ENCODE results near the gene ACP5. TPM values are rescaled to one million over a fixed set of nuclear protein-coding genes. Genes with fewer than 3 reads are reported as not detected.
"Not testable (repeated sequence)": the region's sequence is repeated elsewhere in the genome, so short reads cannot be mapped to it uniquely, and the experiment has no call there.

ACP5 gene
- polyA plus RNA-seq (2013, experiment 1 of 4) = 1.2 TPM
- 0.55 TPM for polyA plus RNA-seq (2013, experiment 2 of 4)
- 0.75 TPM for polyA plus RNA-seq (2013, experiment 3 of 4)
- polyA plus RNA-seq (2013, experiment 4 of 4) = 0.45 TPM

DNA sequence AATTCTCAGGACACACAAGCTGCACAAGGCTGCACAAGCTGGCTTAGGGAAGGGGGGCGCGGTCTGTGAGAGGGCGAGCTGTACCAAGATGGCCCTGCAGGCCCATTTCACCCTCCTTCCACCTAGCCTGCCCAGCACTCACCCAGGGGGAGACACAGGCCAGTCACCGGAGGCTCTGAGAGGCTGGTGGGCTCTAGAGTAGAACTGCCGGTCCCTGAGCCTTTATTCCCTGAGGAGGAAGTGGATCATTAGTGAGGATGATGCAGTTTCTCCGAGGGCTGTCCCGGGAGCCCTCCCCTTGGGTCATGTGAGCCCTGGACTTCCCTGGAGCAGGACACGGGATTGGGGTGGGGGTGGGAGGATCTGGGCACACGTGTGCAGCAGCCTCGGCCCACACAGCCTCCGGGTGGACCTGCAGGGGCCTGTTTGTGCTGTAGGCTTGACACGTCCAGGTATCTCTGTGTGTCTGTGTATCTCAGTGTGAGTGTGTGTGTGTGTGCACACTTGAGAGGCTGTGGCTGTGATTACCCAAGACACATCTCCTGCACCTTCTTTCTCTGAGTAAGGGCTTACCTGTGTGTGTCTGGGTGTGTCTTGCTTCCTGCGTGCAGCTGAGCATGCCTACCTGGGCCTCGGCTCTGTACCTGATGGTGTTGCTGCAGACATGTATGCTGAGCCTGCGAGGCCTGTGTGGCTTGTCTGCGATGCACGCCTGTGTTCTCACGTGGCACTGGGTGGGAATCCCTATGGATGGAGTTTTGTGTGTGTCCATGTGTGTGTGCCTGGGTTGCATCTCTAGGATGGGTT lies at the start of gene ACP5:
Gene ACP5 (minus strand): TSS at position 195 of the 807 bp plus-strand sequence. CDS start 328 bp downstream, outside the sequence.
- Histone ChIP-seq H3K9me3 (ENCODE audit: control insufficient read depth, low read length) (no peaks in the 10 kb centered on the region), H3K36me3 (ENCODE audit: control insufficient read depth, insufficient read depth, low read length) (no peaks in the 10 kb centered on the region), H3K4me1 (ENCODE audit: control insufficient read depth, insufficient read depth, low read length) (no peaks in the 10 kb centered on the region), H3K27me3 (ENCODE audit: control insufficient read depth, insufficient read depth, low read length, poor library complexity, severe bottlenecking) (no peaks in the 10 kb centered on the region), H3K4me3 (ENCODE audit: insufficient read depth, low read depth, low read length) (no peak within 1 kb of the TSS), H3K27ac (ENCODE audit: insufficient read depth, low read depth, low read length, poor library complexity, severe bottlenecking) (no peak within 1 kb of the TSS)
- WGBS, 2 experiments = 86 to 88% methylated on average over 18 of the region's 18 CpGs

- peaks cover 28% of the 10 kb centered on the region for H3K27me3 ChIP-seq (ENCODE audit: control insufficient read depth, insufficient read depth, low read length, poor library complexity, severe bottlenecking)
Observed at GRCh38 chr19:11626252-11626651, 48.8 kb upstream of the ACP5 start.

DNA sequence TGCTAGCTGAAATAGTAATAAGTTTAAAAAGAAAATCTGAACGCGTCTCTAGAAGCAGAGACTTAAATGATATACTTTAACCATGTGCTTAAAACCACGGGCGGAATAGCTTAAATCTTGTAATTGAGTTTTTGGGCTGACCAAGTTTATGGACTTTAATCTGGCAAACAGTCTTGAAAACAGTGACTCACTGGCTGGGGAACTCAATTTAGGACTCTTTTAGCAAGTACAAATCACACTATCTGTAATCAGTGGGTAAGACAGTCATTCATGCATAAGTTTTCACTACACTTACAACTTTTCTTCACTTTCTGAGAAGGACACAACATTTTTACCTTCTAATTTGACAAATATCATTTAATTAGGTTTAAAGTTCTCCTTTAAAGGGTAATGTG lies 46.6 kb upstream of the ACP5 start:
- 87 to 90% methylated on average over 4 of the region's 4 CpGs for WGBS, 2 experiments
- Histone ChIP-seq H3K4me1 (ENCODE audit: control insufficient read depth, insufficient read depth, low read length) (no peaks in the 10 kb centered on the region), H3K4me3 (ENCODE audit: insufficient read depth, low read depth, low read length) (no peak overlapping the region), H3K9me3 (ENCODE audit: control insufficient read depth, low read length) (no peaks in the 10 kb centered on the region), H3K36me3 (ENCODE audit: control insufficient read depth, insufficient read depth, low read length) (peaks cover 16% of the 10 kb centered on the region), H3K27me3 (ENCODE audit: control insufficient read depth, insufficient read depth, low read length, poor library complexity, severe bottlenecking) (peaks cover 28% of the 10 kb centered on the region), H3K27ac (ENCODE audit: insufficient read depth, low read depth, low read length, poor library complexity, severe bottlenecking) (no peak overlapping the region)

More at GRCh38 chr19:11626252-11626651, 48.8 kb upstream of the ACP5 start:
- WGBS, 2 experiments = 91 to 92% methylated on average over 15 of the region's 15 CpGs
- no peak overlapping the region for H3K27ac ChIP-seq (ENCODE audit: insufficient read depth, low read depth, low read length, poor library complexity, severe bottlenecking)
- H3K36me3 ChIP-seq (ENCODE audit: control insufficient read depth, insufficient read depth, low read length) = no peaks in the 10 kb centered on the region
- no peaks in the 10 kb centered on the region for H3K4me1 ChIP-seq (ENCODE audit: control insufficient read depth, insufficient read depth, low read length)
- H3K9me3 ChIP-seq (ENCODE audit: control insufficient read depth, low read length) = no peaks in the 10 kb centered on the region
- no peak overlapping the region for H3K4me3 ChIP-seq (ENCODE audit: insufficient read depth, low read depth, low read length)

- Histone ChIP-seq H3K36me3 (ENCODE audit: control insufficient read depth, insufficient read depth, low read length) (peaks cover 33% of the 10 kb centered on the region), H3K27me3 (ENCODE audit: control insufficient read depth, insufficient read depth, low read length, poor library complexity, severe bottlenecking) (peaks cover 28% of the 10 kb centered on the region)
- not testable (repeated sequence) for H3K4me1 ChIP-seq (ENCODE audit: control insufficient read depth, insufficient read depth, low read length); H3K9me3 ChIP-seq (ENCODE audit: control insufficient read depth, low read length); H3K27ac ChIP-seq (ENCODE audit: insufficient read depth, low read depth, low read length, poor library complexity, severe bottlenecking); H3K4me3 ChIP-seq (ENCODE audit: insufficient read depth, low read depth, low read length)
- WGBS, 2 experiments = 78 to 82% methylated on average over 3 of the region's 3 CpGs
Observed at GRCh38 chr19:11622401-11622800, 45.0 kb upstream of the ACP5 start.

- no peak overlapping the region for H3K4me3 ChIP-seq (ENCODE audit: insufficient read depth, low read depth, low read length)
- peaks cover 5% of the 10 kb centered on the region for H3K9me3 ChIP-seq (ENCODE audit: control insufficient read depth, low read length)
- peaks cover 51% of the 10 kb centered on the region for H3K36me3 ChIP-seq (ENCODE audit: control insufficient read depth, insufficient read depth, low read length)
- peaks cover 25% of the 10 kb centered on the region for H3K27me3 ChIP-seq (ENCODE audit: control insufficient read depth, insufficient read depth, low read length, poor library complexity, severe bottlenecking)
- H3K27ac ChIP-seq (ENCODE audit: insufficient read depth, low read depth, low read length, poor library complexity, severe bottlenecking) = no peak overlapping the region
- no peaks in the 10 kb centered on the region for H3K4me1 ChIP-seq (ENCODE audit: control insufficient read depth, insufficient read depth, low read length)
- WGBS, 2 experiments = 81 to 90% methylated on average over 4 of the region's 4 CpGs
Observed at GRCh38 chr19:11620553-11620952, 43.1 kb upstream of the ACP5 start.

- H3K9me3 ChIP-seq (ENCODE audit: control insufficient read depth, low read length) = peaks cover 5% of the 10 kb centered on the region
- peaks cover 70% of the 10 kb centered on the region for H3K36me3 ChIP-seq (ENCODE audit: control insufficient read depth, insufficient read depth, low read length)
- WGBS, 2 experiments = 97% methylated on average over 19 of the region's 19 CpGs
- H3K4me1 ChIP-seq (ENCODE audit: control insufficient read depth, insufficient read depth, low read length) = no peaks in the 10 kb centered on the region
- H3K27ac ChIP-seq (ENCODE audit: insufficient read depth, low read depth, low read length, poor library complexity, severe bottlenecking) = no peak overlapping the region
- no peaks in the 10 kb centered on the region for H3K27me3 ChIP-seq (ENCODE audit: control insufficient read depth, insufficient read depth, low read length, poor library complexity, severe bottlenecking)
- no peak overlapping the region for H3K4me3 ChIP-seq (ENCODE audit: insufficient read depth, low read depth, low read length)
Observed at GRCh38 chr19:11617180-11618062, 40.0 kb upstream of the ACP5 start.

DNA sequence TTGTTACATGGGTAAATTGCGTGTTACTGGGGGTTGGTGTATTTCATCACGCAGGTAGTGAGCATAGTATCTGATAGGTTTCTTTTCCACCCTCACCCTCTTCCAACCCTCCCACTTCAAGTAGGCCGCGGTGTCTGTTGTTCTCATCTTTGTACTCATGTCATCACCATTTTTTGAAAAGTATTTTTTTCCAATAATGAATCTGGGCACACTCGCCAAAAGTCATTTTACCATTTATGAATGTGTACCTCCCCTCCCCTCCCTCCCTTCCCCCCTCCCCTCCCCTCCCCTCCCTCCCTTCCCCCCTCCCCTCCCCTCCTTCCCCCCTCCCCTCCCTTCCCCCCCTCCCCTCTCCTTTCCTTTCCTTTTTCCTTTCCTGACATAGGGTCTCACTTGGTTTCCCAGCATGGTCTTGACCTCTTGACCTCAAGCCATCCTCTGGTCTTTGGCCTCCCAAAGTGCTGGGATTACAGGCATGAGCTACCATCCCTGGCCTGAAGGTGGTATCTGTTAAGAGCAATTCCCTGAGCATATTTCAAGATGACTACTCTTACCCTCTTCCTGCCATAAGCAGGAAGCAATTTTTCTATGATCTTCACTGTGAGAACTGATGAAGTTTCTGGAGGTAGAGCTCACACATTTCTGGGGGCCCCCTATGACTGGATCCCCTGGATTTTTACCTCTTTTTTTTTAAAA lies 35.5 kb upstream of the ACP5 start:
- no peaks in the 10 kb centered on the region for H3K27me3 ChIP-seq (ENCODE audit: control insufficient read depth, insufficient read depth, low read length, poor library complexity, severe bottlenecking)
- peaks cover 43% of the 10 kb centered on the region for H3K36me3 ChIP-seq (ENCODE audit: control insufficient read depth, insufficient read depth, low read length)
- no peak overlapping the region for H3K4me3 ChIP-seq (ENCODE audit: insufficient read depth, low read depth, low read length)
- H3K27ac ChIP-seq (ENCODE audit: insufficient read depth, low read depth, low read length, poor library complexity, severe bottlenecking) = no peak overlapping the region
- 95 to 99% methylated on average over 2 to 4 of the region's 5 CpGs for WGBS, 2 experiments
- H3K4me1 ChIP-seq (ENCODE audit: control insufficient read depth, insufficient read depth, low read length) = no peaks in the 10 kb centered on the region
- H3K9me3 ChIP-seq (ENCODE audit: control insufficient read depth, low read length) = peaks cover 3% of the 10 kb centered on the region

DNA sequence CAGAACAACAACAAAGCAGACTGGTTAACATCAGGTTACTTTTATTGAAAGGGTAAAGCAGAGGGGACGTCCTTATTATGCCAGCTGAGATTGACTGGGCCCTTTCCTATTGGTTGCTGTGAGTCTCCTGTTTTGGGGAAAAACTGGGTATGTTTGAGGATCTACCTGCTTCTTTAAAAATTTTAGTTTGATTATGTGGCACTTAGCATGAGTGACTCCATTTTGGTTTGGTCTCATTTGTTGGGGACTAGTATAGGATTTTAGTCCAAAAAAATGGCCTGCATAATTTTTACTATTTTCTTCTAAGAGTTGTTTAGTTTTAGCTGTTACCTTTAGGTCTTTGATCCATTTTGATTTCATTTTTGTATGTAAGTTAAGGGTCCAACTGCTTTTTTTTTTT lies 34.3 kb upstream of the ACP5 start:
- no peaks in the 10 kb centered on the region for H3K27me3 ChIP-seq (ENCODE audit: control insufficient read depth, insufficient read depth, low read length, poor library complexity, severe bottlenecking)
- H3K4me1 ChIP-seq (ENCODE audit: control insufficient read depth, insufficient read depth, low read length) = no peaks in the 10 kb centered on the region
- WGBS, 2 experiments = 48 to 57% methylated on average over 1 of the region's 1 CpG
- peaks cover 38% of the 10 kb centered on the region for H3K36me3 ChIP-seq (ENCODE audit: control insufficient read depth, insufficient read depth, low read length)
- H3K9me3 ChIP-seq (ENCODE audit: control insufficient read depth, low read length) = no peaks in the 10 kb centered on the region
- no peak overlapping the region for H3K27ac ChIP-seq (ENCODE audit: insufficient read depth, low read depth, low read length, poor library complexity, severe bottlenecking)
- H3K4me3 ChIP-seq (ENCODE audit: insufficient read depth, low read depth, low read length) = no peak overlapping the region

DNA sequence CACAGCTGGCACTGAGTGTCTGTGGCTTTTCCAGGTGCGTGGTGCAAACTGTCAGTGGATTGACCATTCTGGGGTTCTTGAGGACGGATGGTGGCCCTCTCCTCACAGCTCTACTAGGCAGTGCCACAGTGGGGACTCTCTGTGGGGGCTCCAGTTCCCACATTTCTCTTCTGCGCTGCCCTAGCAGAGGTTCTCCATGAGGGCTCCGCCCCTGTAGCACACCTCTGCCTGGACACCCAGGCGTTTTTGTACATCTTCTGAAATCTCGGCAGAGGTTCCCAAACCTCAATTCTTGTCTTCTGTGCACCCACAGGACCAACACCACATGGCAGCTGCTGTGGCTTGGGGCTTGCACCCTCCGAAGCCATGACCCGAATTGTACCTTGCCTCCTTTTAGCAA lies 29.0 kb upstream of the ACP5 start:
- WGBS, 2 experiments = 94 to 97% methylated on average over 8 of the region's 8 CpGs
- H3K9me3 ChIP-seq (ENCODE audit: control insufficient read depth, low read length) = peaks cover 6% of the 10 kb centered on the region
- peaks cover 50% of the 10 kb centered on the region for H3K36me3 ChIP-seq (ENCODE audit: control insufficient read depth, insufficient read depth, low read length)

More for the DNA sequence above, 29.0 kb upstream of the ACP5 start:
- Histone ChIP-seq H3K4me1 (ENCODE audit: control insufficient read depth, insufficient read depth, low read length) (no peaks in the 10 kb centered on the region), H3K4me3 (ENCODE audit: insufficient read depth, low read depth, low read length) (no peak overlapping the region), H3K27ac (ENCODE audit: insufficient read depth, low read depth, low read length, poor library complexity, severe bottlenecking) (no peak overlapping the region), H3K27me3 (ENCODE audit: control insufficient read depth, insufficient read depth, low read length, poor library complexity, severe bottlenecking) (no peaks in the 10 kb centered on the region)

All from ectodermal cell (in vitro differentiated cells).